ENCODE data around the gene B3GALNT2. TPM values are rescaled to one million over a fixed set of nuclear protein-coding genes. Genes with fewer than 3 reads are reported as not detected.
"Not testable (repeated sequence)": the region's sequence is repeated elsewhere in the genome, so short reads cannot be mapped to it uniquely, and the experiment has no call there.

Gene B3GALNT2
- total RNA-seq, result 20.1 TPM
- long read RNA-seq, transcript B3GALNT2-202 (12 exons, 2,015 nt), result major isoform, 11 of 28 reads
- long read RNA-seq, partial matches to known transcripts, result 4 of 28 reads
- long read RNA-seq, other reads (novel, unspliced or antisense), result 13 of 28 reads

- peak; percentile 68 for ATAC-seq
- H3K9me3 ChIP-seq, result no peaks in the 10 kb centered on the region
- no peak for TF ChIP-seq CTCF (IDR thresholded peaks at IDR 0.05)
- no peak for DNase-seq
- intact Hi-C loops (cut with DNase I), result no loop called here
- peaks cover 12% of the 10 kb centered on the region for H3K4me1 ChIP-seq
- H3K27me3 ChIP-seq, result no peaks in the 10 kb centered on the region
- no peaks in the 10 kb centered on the region for H3K36me3 ChIP-seq
- peak within 1 kb of the TSS; percentile 96 for H3K27ac ChIP-seq
- H3K4me3 ChIP-seq, result peak within 1 kb of the TSS; percentile 70
Measured at GRCh38 chr1:235504122-235504493, at the start of gene B3GALNT2. B3GALNT2 (minus strand) TSS chr1:235504452; CDS start chr1:235504252, 200 bp downstream.

GRCh38 chr1:235553112-235553551 lies 48.9 kb upstream of the B3GALNT2 start:
- Histone ChIP-seq H3K27ac (no peak overlapping the region), H3K4me1 (no peaks in the 10 kb centered on the region), H3K4me3 (no peak overlapping the region), H3K9me3 (no peaks in the 10 kb centered on the region), H3K36me3 (no peaks in the 10 kb centered on the region), H3K27me3 (no peaks in the 10 kb centered on the region)
- intact Hi-C loops (cut with DNase I), result no loop called here
- DNase-seq, result no peak
- no peak for ATAC-seq
- TF ChIP-seq CTCF (IDR thresholded peaks at IDR 0.05), result no peak

- Histone ChIP-seq H3K36me3 (no peaks in the 10 kb centered on the region), H3K27me3 (no peaks in the 10 kb centered on the region), H3K4me3 (no peak overlapping the region), H3K27ac (no peak overlapping the region), H3K4me1 (no peaks in the 10 kb centered on the region), H3K9me3 (no peaks in the 10 kb centered on the region)
- no peak for TF ChIP-seq CTCF (IDR thresholded peaks at IDR 0.05)
- intact Hi-C loops (cut with DNase I), result no loop called here
- DNase-seq (no peak), ATAC-seq (peak; percentile 30)
Measured at GRCh38 chr1:235552146-235552716, 48.0 kb upstream of the B3GALNT2 start.

GRCh38 chr1:235549351-235550139 lies 45.3 kb upstream of the B3GALNT2 start:
- no peak overlapping the region for H3K27ac ChIP-seq
- H3K36me3 ChIP-seq, result no peaks in the 10 kb centered on the region
- H3K4me1 ChIP-seq, result no peaks in the 10 kb centered on the region
- H3K27me3 ChIP-seq, result no peaks in the 10 kb centered on the region
- intact Hi-C loops (cut with DNase I), result no loop called here
- ATAC-seq (no peak), DNase-seq (no peak)
- no peaks in the 10 kb centered on the region for H3K9me3 ChIP-seq
- no peak overlapping the region for H3K4me3 ChIP-seq
- TF ChIP-seq CTCF (IDR thresholded peaks at IDR 0.05), result no peak

- H3K4me1 ChIP-seq; intact Hi-C loops (cut with DNase I); H3K27me3 ChIP-seq; DNase-seq; H3K36me3 ChIP-seq; H3K9me3 ChIP-seq; H3K27ac ChIP-seq; H3K4me3 ChIP-seq: not testable (repeated sequence)
- peak; percentile 36 for ATAC-seq
Measured at GRCh38 chr1:235546369-235547155, 42.3 kb upstream of the B3GALNT2 start.

Data from upper lobe of right lung (tissue), 1 donor.